ENCODE results near the gene BAX.
A peak's percentile ranks its signal among the peaks of the same experiment; 100 is the strongest.

Gene BAX

DNA sequence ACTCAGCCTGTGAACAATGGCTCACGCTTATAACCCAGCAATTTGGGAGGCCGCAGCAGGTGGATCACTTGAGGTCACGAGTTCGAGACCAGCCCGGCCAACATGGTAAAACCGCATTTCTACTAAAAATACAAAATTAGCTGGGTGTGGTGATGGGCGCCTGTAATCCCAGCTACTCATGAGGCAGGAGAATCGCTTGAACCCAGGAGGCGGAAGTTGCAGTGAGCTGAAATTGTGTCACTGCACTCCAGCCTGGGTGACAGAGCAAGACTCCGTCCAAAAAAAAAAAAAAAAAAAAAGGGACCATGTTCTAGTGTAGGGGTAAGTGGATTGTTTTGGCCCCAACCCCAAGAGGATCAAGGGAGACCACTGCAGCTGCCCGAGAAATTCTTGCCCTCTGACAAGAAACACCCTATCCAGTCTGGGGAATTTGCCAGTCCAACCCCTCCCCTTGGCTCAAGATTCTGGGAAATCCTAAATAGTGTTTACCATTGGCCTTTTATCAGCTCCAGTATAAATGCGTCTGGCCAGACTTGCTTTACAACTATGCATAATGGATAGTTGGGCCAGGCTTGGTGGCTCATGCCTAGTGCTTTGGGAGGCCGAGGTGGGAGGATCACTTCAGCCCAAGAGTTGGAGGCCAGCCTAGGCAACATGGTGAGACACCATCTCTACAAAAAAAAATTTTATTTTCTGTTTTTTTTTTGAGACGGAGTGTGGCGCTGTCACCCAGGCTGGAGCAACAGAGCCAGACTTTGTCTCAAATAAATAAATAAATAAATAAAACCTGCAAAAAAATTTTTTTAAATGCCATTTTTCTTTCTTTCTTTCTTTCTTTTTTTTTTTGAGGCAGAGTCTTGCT is 26.3 kb upstream of the BAX start:
- DNase-seq (ENCODE audit: low read depth in 2 of 2), result no peak

DNA sequence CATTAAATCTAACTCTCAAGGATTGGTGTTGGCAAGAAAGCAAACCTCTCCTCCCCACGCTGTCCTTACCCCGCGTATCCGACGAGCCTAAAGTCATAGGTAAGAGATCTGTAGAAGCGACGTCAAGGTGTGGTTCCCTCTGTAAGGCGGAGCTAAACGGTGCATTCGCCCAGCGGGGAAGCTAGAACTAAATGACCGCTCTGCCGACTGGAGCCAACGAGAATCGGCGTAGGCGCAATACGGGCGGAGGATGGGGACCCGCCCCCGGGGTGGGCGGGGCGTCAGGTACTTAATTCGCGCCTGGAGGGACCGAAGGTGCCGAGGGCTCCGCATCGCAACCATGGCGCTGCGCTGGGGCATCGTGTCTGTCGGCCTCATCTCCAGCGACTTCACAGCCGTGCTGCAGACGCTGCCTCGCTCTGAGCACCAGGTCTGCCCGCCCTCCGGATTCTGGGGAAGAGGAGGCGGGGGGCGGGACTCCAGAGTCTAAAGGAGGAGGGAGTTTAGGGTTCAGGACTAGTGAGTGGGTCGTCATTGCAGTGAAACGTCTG is 21.2 kb upstream of the BAX start, which contains the start of gene DHDH:
Gene DHDH, plus strand, starts transcription at position 318 of the 551 bp plus-strand sequence. Its CDS starts 23 bp downstream, at position 341.
- peak; percentile 63 to 69 for DNase-seq (ENCODE audit: low read depth in 2 of 2)

DNA sequence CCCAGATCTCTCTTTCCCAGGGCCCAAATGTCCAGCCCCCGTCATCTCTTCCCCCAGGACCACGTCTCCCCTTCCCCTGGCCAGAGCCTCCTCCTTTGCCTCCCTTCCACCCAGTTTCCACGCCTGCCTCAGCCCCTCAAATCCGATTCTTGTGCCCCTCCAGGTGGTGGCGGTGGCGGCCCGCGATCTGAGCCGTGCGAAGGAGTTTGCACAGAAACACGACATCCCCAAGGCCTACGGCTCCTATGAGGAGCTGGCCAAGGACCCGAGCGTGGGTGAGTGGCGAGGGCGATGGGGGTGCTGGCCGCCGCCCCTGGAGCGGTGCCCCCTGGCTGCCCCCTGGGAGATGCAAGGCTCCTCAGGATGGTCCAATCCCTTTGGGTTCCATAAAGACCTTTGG is 19.8 kb upstream of the BAX start:
- no peak for DNase-seq (ENCODE audit: low read depth in 2 of 2)

DNA sequence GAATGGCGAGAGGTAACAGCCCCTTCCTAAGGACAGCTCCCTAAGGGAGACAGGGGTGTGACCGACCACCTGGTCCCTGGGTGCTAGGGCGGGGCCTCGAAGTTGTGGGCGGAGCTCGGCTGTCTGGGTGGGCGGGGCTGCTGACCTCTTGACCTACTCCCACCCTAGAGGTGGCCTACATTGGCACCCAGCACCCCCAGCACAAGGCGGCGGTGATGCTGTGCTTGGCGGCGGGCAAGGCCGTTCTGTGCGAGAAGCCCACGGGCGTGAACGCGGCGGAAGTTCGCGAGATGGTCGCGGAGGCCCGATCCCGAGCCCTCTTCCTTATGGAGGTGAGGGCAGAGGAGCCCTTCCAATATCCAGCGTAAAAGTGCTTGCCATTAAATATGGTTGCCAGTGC is 18.8 kb upstream of the BAX start:
- no peak for DNase-seq (ENCODE audit: low read depth in 2 of 2)

DNA sequence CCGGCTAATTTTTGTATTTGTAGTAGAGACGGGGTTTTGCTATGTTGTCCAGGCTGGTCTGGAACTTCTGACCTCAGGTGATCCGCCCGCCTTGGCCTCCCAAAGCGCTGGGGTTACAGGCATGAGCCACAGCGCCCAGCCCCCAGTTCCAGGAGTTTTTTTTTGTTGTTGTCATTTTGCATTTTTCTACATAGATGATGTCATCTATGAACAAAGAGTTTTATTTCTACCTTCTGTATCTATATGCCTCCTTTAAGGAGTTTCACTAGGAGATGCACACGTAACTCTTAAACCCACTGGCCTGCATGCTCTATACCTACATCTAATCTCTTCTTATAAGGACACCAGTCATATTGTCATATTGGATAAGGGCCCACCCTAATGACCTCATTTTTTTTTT is 16.4 kb upstream of the BAX start:
- DNase-seq (ENCODE audit: low read depth in 2 of 2), result no peak

DNA sequence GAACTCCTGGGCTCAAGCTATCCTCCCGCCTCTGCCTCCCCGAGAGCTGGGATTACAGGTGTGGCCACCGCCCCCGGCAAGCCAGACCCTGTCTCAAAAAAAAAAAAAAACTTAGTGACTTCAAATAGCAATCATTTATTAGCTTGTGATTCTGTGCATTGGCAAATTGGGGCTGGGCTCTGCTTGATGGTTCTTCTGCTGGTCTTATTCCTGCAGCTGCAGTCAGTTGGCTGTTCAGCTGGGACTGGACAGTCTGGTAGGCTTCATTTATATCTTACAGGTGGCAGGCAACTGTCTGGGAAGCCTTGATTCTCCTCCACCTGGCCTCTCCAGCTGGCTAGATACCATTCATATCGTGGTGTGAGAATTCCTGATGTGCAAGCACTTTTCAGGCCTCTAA is 13.8 kb upstream of the BAX start:
- DNase-seq (ENCODE audit: low read depth in 2 of 2), result no peak

DNA sequence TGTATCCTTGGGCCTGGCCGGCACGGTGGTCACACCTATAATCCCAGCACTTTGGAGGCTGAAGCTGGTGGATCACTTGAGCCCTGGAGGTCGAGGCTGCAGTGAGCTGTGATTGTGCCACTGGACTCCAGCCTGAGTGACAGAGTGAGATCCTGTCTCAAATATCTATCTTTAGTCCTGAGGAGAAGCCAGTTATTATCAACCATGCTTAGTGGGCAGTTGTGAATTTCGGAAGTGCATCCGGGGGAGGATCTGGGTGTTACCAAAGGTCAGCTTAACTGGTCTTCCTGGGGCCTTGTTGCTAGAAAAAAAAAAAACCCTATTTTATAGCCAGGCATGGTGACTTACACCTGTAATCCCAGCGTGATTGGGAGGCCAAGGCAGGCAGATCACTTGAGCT is 11.6 kb upstream of the BAX start:
- DNase-seq (ENCODE audit: low read depth in 2 of 2), result no peak

DNA sequence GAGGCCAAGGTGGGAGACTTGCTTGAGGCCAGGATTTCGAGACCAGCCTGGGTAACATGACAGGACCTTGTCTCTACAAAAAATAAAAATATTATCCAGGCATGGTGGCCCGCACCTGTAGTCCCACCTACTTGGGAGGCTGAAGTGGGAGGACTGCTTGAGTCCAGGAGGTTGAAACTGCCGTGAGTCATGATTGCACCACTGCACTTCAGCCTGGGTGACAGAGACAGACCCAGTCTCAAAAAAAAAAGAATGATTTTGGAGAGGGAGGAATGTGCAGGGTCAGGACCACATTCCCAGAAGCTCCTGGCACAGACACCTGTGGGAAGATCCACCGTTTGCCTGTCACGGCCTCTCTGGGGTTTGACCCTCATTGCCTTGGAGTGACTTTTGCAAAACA is 9.3 kb upstream of the BAX start:
- no peak for DNase-seq (ENCODE audit: low read depth in 2 of 2)

DNA sequence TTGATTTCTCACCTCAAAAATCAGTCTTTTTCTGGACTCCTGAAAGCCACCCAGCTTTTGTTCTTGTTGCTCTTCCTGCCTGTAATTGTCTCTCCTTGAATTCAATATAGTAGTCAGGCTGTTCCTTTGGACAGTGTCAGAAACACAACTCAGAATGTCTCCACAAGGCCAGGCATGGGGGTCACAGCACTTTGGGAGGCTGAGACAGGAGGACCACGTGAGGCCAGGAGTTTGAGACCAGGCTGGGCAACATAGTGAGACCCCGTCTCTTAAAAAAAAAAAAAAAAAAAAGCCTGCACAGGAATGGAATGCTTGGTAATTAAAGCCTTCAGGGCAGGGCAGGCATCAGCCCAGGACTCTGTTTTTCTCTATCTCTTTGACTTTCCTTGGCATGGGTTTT is 8.9 kb upstream of the BAX start:
- no peak for DNase-seq (ENCODE audit: low read depth in 2 of 2)

DNA sequence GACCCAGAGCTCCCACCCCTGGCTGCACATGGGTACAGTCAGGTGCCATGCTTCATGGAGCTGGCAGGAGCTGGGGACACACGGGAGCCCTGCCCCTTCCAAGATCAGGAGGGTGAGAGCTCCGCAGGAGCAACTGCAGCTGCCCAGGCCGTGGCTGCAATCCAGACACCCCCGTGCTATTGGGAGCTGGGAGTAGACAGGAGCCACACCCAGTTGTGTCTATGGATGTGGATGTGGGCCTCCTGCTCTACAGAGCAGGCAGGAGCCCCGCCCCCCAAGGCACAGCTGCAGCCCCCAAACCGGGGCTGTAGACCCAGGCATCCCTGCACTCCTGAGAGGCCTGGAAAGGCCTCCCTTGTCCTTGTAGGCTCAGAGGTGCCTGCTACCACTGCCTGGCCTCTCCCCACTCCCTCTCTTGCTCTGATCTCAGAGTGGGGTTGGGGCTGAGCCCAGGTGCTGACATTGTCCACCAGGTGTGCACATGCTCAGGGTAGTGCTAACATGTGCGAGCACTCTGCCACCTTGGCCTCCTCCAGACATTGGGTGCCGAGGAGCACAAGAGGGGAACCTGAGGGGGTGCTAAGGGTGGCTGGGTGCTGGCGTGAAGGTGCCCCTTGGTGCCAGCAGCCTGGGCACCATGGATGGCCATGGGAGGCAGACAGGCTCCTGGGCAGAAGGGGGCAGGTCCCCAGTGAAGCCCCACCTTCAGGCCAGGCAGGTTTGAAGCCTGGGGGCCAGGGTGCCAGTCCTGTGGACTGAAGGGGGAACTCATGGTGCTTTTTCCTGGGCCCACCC is 8.0 kb upstream of the BAX start:
- DNase-seq (ENCODE audit: low read depth in 2 of 2), result no peak

DNA sequence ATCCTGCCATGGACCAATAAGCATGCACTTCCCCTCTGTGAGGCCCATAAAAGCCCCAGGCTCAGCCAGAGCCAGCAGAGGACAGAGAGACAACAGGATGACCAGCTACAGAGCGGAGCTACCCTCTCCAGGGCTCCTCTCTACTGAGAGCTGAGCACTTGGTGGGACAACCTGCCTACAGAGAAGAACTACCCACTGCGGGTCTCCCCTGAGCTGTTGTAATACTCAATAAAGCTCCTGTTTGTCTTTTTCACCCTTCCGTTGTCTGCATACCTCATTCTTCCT is 7.5 kb upstream of the BAX start:
- DNase-seq (ENCODE audit: low read depth in 2 of 2), result no peak

DNA sequence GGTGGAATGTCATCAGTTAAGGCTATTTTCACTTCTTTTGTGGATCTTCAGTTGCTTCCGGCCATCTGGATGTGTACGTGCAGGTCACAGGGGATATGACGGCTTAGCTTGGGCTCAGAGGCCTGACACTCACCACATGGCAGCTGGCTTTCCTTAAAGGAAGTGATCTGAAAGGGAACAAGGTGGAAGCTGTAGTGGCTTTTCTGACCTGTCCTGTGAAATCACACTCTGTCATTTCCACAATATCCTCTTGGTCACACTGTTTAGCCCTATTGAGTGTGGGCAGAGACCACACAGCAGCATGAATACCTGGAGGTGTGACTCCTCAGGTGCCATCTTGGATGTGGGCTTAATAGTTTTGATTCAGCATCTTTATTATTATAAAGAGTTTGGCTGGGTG is 4.5 kb upstream of the BAX start:
- DNase-seq (ENCODE audit: low read depth in 2 of 2), result no peak

DNA sequence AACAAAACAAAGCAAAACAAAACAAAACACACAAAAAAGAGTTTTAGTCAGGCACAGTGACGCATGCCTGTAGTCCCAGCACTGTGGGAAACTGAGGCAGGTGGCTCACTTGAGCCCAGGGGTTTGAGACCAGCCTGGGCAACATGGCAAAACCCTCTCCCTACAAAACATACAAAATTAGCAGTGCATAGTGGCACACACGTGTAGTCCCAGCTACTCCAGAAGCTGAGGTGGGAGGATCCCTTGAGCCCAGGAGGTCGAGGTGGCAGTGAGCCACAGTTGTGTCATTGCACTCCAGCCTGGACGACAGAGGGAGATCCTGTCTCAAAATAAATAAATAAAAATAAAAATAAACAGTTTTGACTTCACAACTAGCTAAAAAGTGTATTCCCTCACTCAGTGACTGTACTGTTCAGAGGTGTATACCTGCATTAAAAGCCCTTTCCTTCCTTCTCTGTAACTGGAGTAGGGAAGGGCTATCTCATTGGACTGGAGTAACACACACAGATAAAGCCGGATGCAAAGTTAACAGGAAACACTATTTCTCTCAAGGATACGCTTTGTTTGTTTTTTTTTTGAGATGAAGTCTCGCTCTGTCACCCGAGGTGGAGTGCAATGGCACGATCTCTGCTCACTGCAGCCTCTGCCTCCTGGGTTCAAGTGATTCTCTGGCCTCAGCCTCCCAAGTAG is 3.7 kb upstream of the BAX start:
- DNase-seq (ENCODE audit: low read depth in 2 of 2), result no peak

DNA sequence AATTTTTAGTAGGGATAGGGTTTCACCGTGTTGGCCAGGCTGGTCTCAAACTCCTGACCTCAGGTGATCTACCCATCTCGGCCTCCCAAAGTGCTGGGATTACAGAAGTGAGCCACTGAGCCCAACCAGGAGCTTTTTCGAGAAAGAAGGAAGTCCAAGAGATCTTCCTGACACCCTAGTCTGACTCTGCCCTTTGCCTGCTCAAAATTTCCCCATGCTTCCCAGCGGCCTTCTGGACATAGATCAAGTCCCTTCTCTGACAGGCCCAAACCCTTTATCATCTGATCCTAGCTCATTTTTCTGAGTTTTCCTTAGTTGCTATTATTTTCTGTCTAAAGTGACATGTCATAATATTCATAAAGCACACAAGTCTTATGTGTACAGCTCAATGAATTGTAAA is 1.5 kb upstream of the BAX start:
- DNase-seq (ENCODE audit: low read depth in 2 of 2), result no peak

DNA sequence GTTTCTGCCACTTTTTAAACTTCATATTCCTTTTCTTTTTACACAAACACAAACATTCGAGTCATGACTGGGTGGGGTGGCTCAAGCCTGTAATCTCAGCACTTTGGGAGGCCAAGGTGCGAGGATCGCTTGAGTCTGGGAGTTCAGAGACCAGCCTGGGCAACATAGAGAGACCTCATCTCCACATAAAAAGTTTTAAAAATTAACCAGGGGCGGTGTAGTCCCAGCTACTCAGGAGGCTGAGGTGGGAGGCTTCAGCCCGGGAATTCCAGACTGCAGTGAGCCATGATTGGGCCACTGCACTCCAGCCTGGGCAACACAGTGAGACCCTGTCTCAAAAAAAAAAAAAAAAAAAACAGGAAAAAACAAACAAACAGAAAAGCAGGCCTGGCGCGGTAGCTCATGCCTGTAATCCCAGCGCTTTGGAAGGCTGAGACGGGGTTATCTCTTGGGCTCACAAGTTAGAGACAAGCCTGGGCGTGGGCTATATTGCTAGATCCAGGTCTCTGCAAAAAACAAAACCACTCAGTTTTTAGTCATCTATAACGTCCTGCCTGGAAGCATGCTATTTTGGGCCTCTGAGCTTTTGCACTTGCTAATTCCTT is 583 bp upstream of the BAX start:
- DNase-seq (ENCODE audit: low read depth in 2 of 2), result no peak

DNA sequence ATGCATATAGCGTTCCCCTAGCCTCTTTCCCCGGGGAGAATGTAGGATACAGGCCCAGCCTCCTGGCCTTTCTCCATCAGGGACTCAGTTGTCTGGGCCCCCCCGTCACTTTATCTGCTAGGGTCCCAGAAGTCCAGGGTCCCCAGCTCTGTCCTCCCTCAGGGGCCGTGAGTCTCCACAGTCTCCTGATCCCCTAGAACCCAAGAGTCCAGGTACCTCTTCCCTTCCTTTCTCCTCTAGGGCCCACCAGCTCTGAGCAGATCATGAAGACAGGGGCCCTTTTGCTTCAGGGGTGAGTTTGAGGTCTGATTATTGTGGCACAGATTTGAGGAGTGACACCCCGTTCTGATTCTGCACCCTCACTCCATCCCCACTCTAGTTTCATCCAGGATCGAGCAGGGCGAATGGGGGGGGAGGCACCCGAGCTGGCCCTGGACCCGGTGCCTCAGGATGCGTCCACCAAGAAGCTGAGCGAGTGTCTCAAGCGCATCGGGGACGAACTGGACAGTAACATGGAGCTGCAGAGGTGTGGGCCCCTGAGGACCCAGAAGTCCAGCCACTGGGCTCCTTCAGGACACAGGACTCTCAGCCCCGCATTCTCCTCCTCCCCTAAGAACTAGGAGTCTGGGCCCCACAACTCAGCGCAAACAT is 758 bp downstream of the BAX start:
- DNase-seq (ENCODE audit: low read depth in 2 of 2), result no peak

DNA sequence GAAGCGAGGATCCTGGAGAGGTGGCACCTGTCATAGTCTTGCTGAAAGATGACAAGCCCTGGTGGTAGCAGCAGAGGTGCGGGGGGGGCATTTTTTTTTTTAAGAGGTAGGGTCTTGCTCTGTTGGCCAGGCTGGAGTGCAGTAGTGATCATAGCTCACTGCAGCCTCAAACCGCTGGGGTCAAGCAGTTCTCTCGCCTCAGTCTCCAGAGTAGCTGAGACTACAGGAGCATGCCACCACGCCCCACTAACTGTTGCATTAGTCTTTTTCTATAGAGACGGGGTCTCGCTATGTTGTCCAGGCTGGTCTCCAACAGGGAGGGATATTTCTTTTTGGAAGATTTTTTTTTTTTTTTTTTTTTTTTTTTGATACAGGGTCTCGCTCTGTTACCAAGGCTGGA is 3.3 kb downstream of the BAX start:
- no peak for DNase-seq (ENCODE audit: low read depth in 2 of 2)

DNA sequence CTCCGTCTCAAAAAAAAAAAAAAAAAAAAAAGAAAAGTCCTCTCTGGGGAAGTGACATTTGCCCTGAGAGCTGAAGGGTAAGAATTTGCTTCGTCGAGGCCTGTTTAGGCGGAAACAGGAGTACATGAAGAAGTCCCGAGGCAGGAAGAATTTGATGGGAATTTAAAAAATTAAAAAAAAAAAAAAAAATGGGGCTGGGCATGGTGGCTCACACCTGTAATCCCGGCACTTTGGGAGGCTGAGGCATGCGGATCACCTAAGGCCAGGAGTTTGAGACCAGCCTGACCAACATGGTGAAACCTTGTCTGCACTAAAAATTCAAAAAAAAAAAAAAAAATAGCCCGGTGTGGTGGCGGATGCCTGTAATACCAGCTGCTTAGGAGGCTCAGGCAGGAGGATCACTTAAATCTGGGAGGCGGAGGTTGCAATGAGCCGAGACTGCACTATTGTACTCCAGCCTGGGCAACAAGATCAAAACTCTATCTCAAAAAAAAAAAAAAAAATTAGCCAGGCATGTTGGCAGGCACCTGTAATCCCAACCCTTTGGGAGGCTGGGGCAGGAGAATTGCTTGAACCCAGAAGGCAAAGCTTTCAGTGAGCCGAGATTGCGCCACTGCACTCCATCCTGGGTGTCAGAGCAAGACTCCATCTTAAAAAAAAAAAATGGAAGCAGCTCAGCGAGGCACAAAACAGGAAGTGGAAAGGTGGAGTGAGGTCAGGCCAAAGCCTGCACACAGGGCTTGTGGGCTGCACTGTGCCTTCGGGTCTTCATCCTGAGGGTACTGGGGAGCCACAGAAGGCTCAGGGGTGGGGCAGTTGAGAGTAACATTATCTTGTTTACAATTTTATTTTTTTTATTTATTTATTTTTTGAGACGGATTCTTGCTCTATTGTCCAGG is 4.9 kb downstream of the BAX start:
- DNase-seq (ENCODE audit: low read depth in 2 of 2), result no peak

DNA sequence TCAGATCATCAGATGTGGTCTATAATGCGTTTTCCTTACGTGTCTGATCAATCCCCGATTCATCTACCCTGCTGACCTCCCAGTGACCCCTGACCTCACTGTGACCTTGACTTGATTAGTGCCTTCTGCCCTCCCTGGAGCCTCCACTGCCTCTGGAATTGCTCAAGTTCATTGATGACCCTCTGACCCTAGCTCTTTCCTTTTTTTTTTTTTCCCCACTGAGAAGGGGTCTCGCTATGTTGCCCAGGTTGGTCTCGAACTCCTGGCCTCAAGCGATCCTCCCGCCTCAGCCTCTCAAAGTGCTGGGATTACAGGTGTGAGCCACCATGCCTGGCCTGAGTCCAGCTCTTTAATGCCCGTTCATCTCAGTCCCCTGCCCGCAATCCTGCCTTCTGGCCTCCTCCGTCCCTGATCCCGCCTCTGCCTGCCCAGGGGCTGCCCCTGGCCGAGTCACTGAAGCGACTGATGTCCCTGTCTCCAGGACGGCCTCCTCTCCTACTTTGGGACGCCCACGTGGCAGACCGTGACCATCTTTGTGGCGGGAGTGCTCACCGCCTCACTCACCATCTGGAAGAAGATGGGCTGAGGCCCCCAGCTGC is 6.5 kb downstream of the BAX start:
- DNase-seq (ENCODE audit: low read depth in 2 of 2), result no peak

DNA sequence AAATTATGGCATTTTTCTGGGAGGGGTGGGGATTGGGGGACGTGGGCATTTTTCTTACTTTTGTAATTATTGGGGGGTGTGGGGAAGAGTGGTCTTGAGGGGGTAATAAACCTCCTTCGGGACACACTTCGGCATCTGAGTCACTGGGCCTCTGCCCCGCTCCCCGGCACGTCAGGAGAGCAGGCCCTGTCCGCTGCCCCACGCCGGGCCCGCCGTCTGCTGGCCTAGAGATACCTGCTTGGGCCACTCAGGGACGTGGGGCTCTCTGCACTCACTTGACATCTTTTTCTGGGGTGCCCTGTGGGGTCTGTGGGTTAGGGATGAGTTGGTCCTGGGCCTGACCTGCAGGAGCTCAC is 7.0 kb downstream of the BAX start:
- DNase-seq (ENCODE audit: low read depth in 2 of 2), result no peak

All from stimulated activated CD4-positive, alpha-beta T cell treated with anti-CD3 and anti-CD28 coated beads, Interleukin-1b, Interleukin-23, amount 100 ng/mL, for 4 hours (primary cell).